Testis (tissue), 3 donors: ENCODE data around the gene GNB1L. TPM values are rescaled to one million over a fixed set of nuclear protein-coding genes. Genes with fewer than 3 reads are reported as not detected.

Experiments used
- DNase-seq: peaks from one replicate; pipeline ENCODE4 v3.0.0-alpha.2; 2019
- H3K27ac ChIP-seq, 2 donors: fragments of 200-600 bp; sonication (generic); one replicate each; pipeline ENCODE4 v1.5.1; 2019
- H3K27me3 ChIP-seq: fragments of 200-600 bp; sonication (generic); one replicate; pipeline ENCODE4 v1.5.1; 2019
- H3K36me3 ChIP-seq: fragments of 200-600 bp; sonication (generic); one replicate; pipeline ENCODE4 v1.5.1; 2017; ENCODE audit warnings: low read depth; ENCODE audit errors: missing control alignments
- H3K4me1 ChIP-seq: fragments of 200-600 bp; sonication (generic); one replicate; pipeline ENCODE4 v1.5.1; 2019
- H3K4me3 ChIP-seq, 2 donors: fragments of 200-600 bp; sonication (generic); one replicate each; pipeline ENCODE4 v1.5.1; 2017 to 2019
- H3K9me3 ChIP-seq: fragments of 200-600 bp; sonication (generic); one replicate; pipeline ENCODE4 v1.5.1; 2017
- CTCF ChIP-seq, 3 experiments: fragments of 450-650 bp in 2 of 3; fragments of 200-600 bp in 1 of 3; sonication (generic) in 1 of 3; IDR thresholded peaks; one replicate each; pipeline ENCODE4 v1.5.1; 2016 to 2019; ENCODE audit warnings: antibody characterized with exemption in 3 of 3, mild to moderate bottlenecking in 2 of 3, moderate library complexity in 1 of 3
- POLR2A ChIP-seq: fragments of 450-650 bp; IDR thresholded peaks from one replicate; pipeline ENCODE4 v1.6.1; 2017; ENCODE audit warnings: antibody characterized with exemption, mild to moderate bottlenecking, moderate library complexity
- WGBS, 2 donors: methylation state at CpG; one replicate each; pipeline ENCODE4 v1.1.5; 2018; 5-methylcytosine and 5-hydroxymethylcytosine counted together
- intact Hi-C: fragments of 100-400 bp; cut with DNase I; formaldehyde crosslinking; loops from one replicate; pipeline ENCODE4 v1.15.1; 2023; ENCODE audit warnings: low total_unique reads
- polyA plus RNA-seq: library from polyadenylated mRNA; stranded (reverse); fragments of 350-450 nt; fragmentation: Illumina TruSeq; extraction: RNeasy Lipid Tissue Mini Kit (QIAGEN cat#74804); gene quantifications from one replicate; pipeline ENCODE4 v1.2.3, GENCODE V29; 2014; ENCODE audit warnings: low read depth, low replicate concordance; ENCODE audit not compliant: insufficient read depth
- total RNA-seq, 2 donors: library from RNA; depleted of rRNA; stranded (reverse); fragments of >200 nt; gene quantifications; one replicate each; pipeline ENCODE4 v1.2.3, GENCODE V29; 2016

GNB1L gene
- total and polyA plus RNA-seq, 3 donors from 2014 or later, result 5.5 to 6.9 (median 6.0) TPM

GRCh38 chr22:19791243-19791642 is 63.4 kb downstream of the GNB1L start:
- intact Hi-C loops, result no loop called here
- no peaks in the 10 kb centered on the region for H3K36me3 ChIP-seq

GRCh38 chr22:19789828-19790227 is 64.8 kb downstream of the GNB1L start:
- no peaks in the 10 kb centered on the region for H3K9me3 ChIP-seq
- H3K27me3 ChIP-seq, result no peaks in the 10 kb centered on the region
- H3K27ac ChIP-seq, result no peak overlapping the region
- no peaks in the 10 kb centered on the region for H3K4me1 ChIP-seq
- WGBS, 2 donors, result 82 to 95% methylated on average over 6 of the region's 6 CpGs
- intact Hi-C loops, result no loop called here
- H3K36me3 ChIP-seq, result no peaks in the 10 kb centered on the region
- no peak for TF ChIP-seq POLR2A
- H3K4me3 ChIP-seq, result no peak overlapping the region
- no peak for DNase-seq

More at GRCh38 chr22:19791243-19791642, 63.4 kb downstream of the GNB1L start:
- H3K4me3 ChIP-seq, result no peak overlapping the region
- no peaks in the 10 kb centered on the region for H3K4me1 ChIP-seq
- H3K9me3 ChIP-seq, result no peaks in the 10 kb centered on the region
- TF ChIP-seq POLR2A, result no peak
- H3K27me3 ChIP-seq, result no peaks in the 10 kb centered on the region
- no peak for DNase-seq
- no peak overlapping the region for H3K27ac ChIP-seq

- H3K36me3 ChIP-seq, result no peaks in the 10 kb centered on the region
- intact Hi-C loops, result no loop called here
- no peaks in the 10 kb centered on the region for H3K9me3 ChIP-seq
- DNase-seq, result no peak
- no peak overlapping the region for H3K4me3 ChIP-seq
- H3K4me1 ChIP-seq, result no peaks in the 10 kb centered on the region
- no peaks in the 10 kb centered on the region for H3K27me3 ChIP-seq
- no peak overlapping the region for H3K27ac ChIP-seq
- TF ChIP-seq POLR2A (no peak), CTCF (IDR thresholded peaks at IDR 0.05) (no peak)
- 91 to 93% methylated on average over 12 to 16 of the region's 16 CpGs for WGBS, 2 donors
These were observed 65.3 kb downstream of the GNB1L start for GRCh38 chr22:19789406-19789805.

- H3K27ac ChIP-seq, result no peak overlapping the region
- H3K4me1 ChIP-seq, result no peaks in the 10 kb centered on the region
- WGBS, 2 donors, result 96% methylated on average over 34 of the region's 34 CpGs; no CpG with 5 or more reads in 1 of the 2 donors
- DNase-seq, result no peak
- no peak overlapping the region for H3K4me3 ChIP-seq
- intact Hi-C loops, result no loop called here
- TF ChIP-seq POLR2A, result no peak
- TF ChIP-seq CTCF (IDR thresholded peaks at IDR 0.05), result no peak
- no peaks in the 10 kb centered on the region for H3K27me3 ChIP-seq
- no peaks in the 10 kb centered on the region for H3K36me3 ChIP-seq
- H3K9me3 ChIP-seq, result no peaks in the 10 kb centered on the region
These were observed 65.9 kb downstream of the GNB1L start for GRCh38 chr22:19788661-19789225.

GRCh38 chr22:19787849-19788141 is 66.9 kb downstream of the GNB1L start:
- H3K4me3 ChIP-seq, result no peak overlapping the region
- intact Hi-C loops, result no loop called here
- H3K27me3 ChIP-seq, result no peaks in the 10 kb centered on the region
- no peak overlapping the region for H3K27ac ChIP-seq
- H3K36me3 ChIP-seq, result no peaks in the 10 kb centered on the region
- no peaks in the 10 kb centered on the region for H3K4me1 ChIP-seq
- no peak for TF ChIP-seq POLR2A
- no peak for TF ChIP-seq CTCF (IDR thresholded peaks at IDR 0.05)
- H3K9me3 ChIP-seq, result no peaks in the 10 kb centered on the region
- DNase-seq, result no peak
- WGBS, 2 donors, result 86 to 94% methylated on average over 9 of the region's 9 CpGs
